Mesodermal cell (in vitro differentiated cells): ENCODE results near the gene FABP3. TPM values are rescaled to one million over a fixed set of nuclear protein-coding genes. Genes with fewer than 3 reads are reported as not detected.
A peak's percentile ranks its signal among the peaks of the same experiment; 100 is the strongest.

Experiments
- H3K27ac ChIP-seq: 2 replicates; pipeline ENCODE4 v1.7.0; 2013; ENCODE audit warnings: mild to moderate bottlenecking, low read depth, low read length, moderate library complexity; ENCODE audit not compliant: severe bottlenecking
- H3K36me3 ChIP-seq: 2 replicates; pipeline ENCODE4 v1.7.1; 2013; ENCODE audit warnings: mild to moderate bottlenecking, low read length, moderate library complexity; ENCODE audit not compliant: control insufficient read depth, insufficient read depth
- H3K4me1 ChIP-seq: one replicate; pipeline ENCODE4 v1.7.1; 2013; ENCODE audit warnings: mild to moderate bottlenecking, low read length; ENCODE audit not compliant: insufficient read depth, control insufficient read depth, poor library complexity, severe bottlenecking
- H3K4me3 ChIP-seq: 2 replicates; pipeline ENCODE4 v1.7.0; 2013; ENCODE audit warnings: low read length, control low read depth, mild to moderate bottlenecking; ENCODE audit not compliant: insufficient read depth, poor library complexity, severe bottlenecking; ENCODE audit errors: extremely low read depth
- H3K9me3 ChIP-seq: 2 replicates; pipeline ENCODE4 v1.7.1; 2013; ENCODE audit warnings: mild to moderate bottlenecking, low read length, moderate library complexity; ENCODE audit not compliant: control insufficient read depth
- WGBS, 2 experiments: methylation state at CpG; one replicate each; pipeline ENCODE4 v1.1.5; 2013; ENCODE audit warnings: missing lambda C conversion rate in 2 of 2; ENCODE audit not compliant: insufficient coverage in 2 of 2; 5-methylcytosine and 5-hydroxymethylcytosine counted together
- polyA plus RNA-seq, 2 experiments: library from polyadenylated mRNA; stranded (reverse); fragments of 50-300 nt; gene quantifications; one replicate each; pipeline ENCODE4 v1.2.3, GENCODE V29; 2013

FABP3 gene
- polyA plus RNA-seq (2013, experiment 1 of 2), result 34.6 TPM
- 28.3 TPM for polyA plus RNA-seq (2013, experiment 2 of 2)

- Histone ChIP-seq H3K36me3 (peaks cover 11% of the 10 kb centered on the region), H3K9me3 (no peaks in the 10 kb centered on the region), H3K4me1 (peaks cover 42% of the 10 kb centered on the region), H3K27ac (peak within 1 kb of the TSS; percentile 96), H3K4me3 (peak within 1 kb of the TSS; percentile 36)
- WGBS, 2 experiments, result 1% methylated on average over 28 to 41 of the region's 44 CpGs
Observed at GRCh38 chr1:31373056-31373896, at the start of gene FABP3. Gene FABP3 (minus strand): TSS chr1:31373076. CDS start chr1:31373014, 62 bp downstream.

- H3K27ac ChIP-seq, result no peak overlapping the region
- H3K36me3 ChIP-seq, result peaks cover 4% of the 10 kb centered on the region
- H3K9me3 ChIP-seq, result no peaks in the 10 kb centered on the region
- no peak overlapping the region for H3K4me3 ChIP-seq
- H3K4me1 ChIP-seq, result peaks cover 18% of the 10 kb centered on the region
- WGBS, 2 experiments, result 37 to 63% methylated on average over 3 to 9 of the region's 9 CpGs
Observed at GRCh38 chr1:31421371-31422040, 48.6 kb upstream of the FABP3 start.

- Histone ChIP-seq H3K27ac (no peak overlapping the region), H3K36me3 (peaks cover 4% of the 10 kb centered on the region), H3K4me1 (peaks cover 18% of the 10 kb centered on the region), H3K9me3 (no peaks in the 10 kb centered on the region), H3K4me3 (no peak overlapping the region)
- WGBS, 2 experiments, result 77 to 82% methylated on average over 5 of the region's 5 CpGs
Observed at GRCh38 chr1:31420716-31421115, 47.8 kb upstream of the FABP3 start.

- Histone ChIP-seq H3K4me3 (no peak overlapping the region), H3K4me1 (peaks cover 23% of the 10 kb centered on the region), H3K36me3 (no peaks in the 10 kb centered on the region), H3K9me3 (no peaks in the 10 kb centered on the region), H3K27ac (no peak overlapping the region)
- 71 to 73% methylated on average over 2 of the region's 4 CpGs for WGBS, 2 experiments
Observed at GRCh38 chr1:31418626-31419323, 45.9 kb upstream of the FABP3 start.

GRCh38 chr1:31417148-31417547, 44.3 kb upstream of the FABP3 start:
- 95 to 98% methylated on average over 2 of the region's 3 CpGs for WGBS, 2 experiments
- H3K36me3 ChIP-seq, result no peaks in the 10 kb centered on the region

DNA sequence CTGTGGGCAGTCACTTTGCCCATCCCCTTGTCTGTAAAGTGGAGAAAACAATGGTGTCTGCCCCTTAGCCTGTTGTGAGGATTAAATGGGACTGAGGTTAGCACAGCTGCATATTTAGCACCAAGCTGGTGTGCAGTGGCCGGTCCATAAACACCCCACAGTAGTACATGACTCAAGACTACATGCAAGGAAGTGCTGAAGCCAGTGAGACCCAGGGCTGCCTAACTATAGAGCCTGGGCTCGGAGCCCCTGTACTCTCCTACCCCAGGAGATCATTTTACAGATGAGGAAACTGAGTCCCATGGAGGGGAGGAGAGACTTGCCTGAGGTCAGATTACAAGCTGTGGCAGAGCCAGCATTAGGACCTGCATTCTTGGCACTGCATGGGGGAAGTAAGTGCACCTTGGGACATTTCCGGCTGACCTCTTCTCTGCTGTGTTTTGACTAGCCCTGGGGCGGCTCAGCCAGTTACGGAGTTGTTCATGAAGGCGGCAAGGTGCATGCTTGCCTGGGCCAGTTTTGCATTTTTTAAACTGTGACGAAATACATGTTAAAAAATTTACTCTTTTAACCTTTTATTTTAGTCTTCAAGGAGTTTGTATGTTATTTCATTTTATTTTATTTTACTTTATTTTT, 43.3 kb upstream of the FABP3 start:
- Histone ChIP-seq H3K4me1 (peaks cover 9% of the 10 kb centered on the region), H3K4me3 (no peak overlapping the region), H3K27ac (no peak overlapping the region), H3K36me3 (no peaks in the 10 kb centered on the region), H3K9me3 (no peaks in the 10 kb centered on the region)
- WGBS, 2 experiments, result 63 to 86% methylated on average over 2 to 4 of the region's 7 CpGs

More at GRCh38 chr1:31417148-31417547, 44.3 kb upstream of the FABP3 start:
- peaks cover 15% of the 10 kb centered on the region for H3K4me1 ChIP-seq
- no peaks in the 10 kb centered on the region for H3K9me3 ChIP-seq
- H3K4me3 ChIP-seq, result no peak overlapping the region
- no peak overlapping the region for H3K27ac ChIP-seq

DNA sequence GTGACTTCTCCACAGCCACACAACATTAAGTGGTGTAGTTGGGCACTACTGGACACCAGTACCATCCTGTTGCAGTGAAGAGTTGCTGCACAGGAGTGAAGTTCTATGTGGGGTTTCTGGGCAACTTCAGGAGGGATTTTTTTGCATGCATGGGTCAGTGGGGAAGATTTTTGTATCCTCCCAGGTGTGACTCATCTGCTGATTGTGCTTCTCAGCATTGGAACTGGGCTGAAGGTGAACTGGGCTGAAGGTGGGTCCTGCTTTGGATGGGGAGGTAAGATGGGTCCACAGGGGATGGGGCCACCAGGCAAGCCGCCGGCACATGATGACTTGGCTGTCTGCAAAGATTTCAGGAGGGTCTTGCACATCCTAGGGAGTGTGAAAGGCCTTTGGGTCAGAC, 42.8 kb upstream of the FABP3 start:
- WGBS, 2 experiments, result 91 to 94% methylated on average over 2 of the region's 2 CpGs
- H3K4me1 ChIP-seq, result peaks cover 9% of the 10 kb centered on the region
- no peak overlapping the region for H3K27ac ChIP-seq
- H3K9me3 ChIP-seq, result no peaks in the 10 kb centered on the region
- no peak overlapping the region for H3K4me3 ChIP-seq
- H3K36me3 ChIP-seq, result no peaks in the 10 kb centered on the region

- H3K9me3 ChIP-seq, result no peaks in the 10 kb centered on the region
- H3K27ac ChIP-seq, result no peak overlapping the region
- H3K4me1 ChIP-seq, result peaks cover 9% of the 10 kb centered on the region
- H3K36me3 ChIP-seq, result no peaks in the 10 kb centered on the region
- whole genome bisulfite sequencing, 2 experiments, result 100% methylated on average over 2 to 4 of the region's 4 CpGs
- no peak overlapping the region for H3K4me3 ChIP-seq
Observed at GRCh38 chr1:31414980-31415370, 42.1 kb upstream of the FABP3 start.

- H3K4me1 ChIP-seq, result peaks cover 9% of the 10 kb centered on the region
- no peaks in the 10 kb centered on the region for H3K9me3 ChIP-seq
- WGBS, 2 experiments, result 0 to 1% methylated on average over 45 to 53 of the region's 54 CpGs
- peak overlapping the region; percentile 66 for H3K4me3 ChIP-seq
- H3K36me3 ChIP-seq, result no peaks in the 10 kb centered on the region
- peak overlapping the region; percentile 62 for H3K27ac ChIP-seq
Observed at GRCh38 chr1:31413405-31414001, 40.6 kb upstream of the FABP3 start.
